Measurements from ENCODE around the gene CCBE1.
"Not testable (repeated sequence)": the region's sequence is repeated elsewhere in the genome, so short reads cannot be mapped to it uniquely, and the experiment has no call there.

The CCBE1 gene

GRCh38 chr18:59650266-59650820 lies 46.9 kb downstream of the CCBE1 start:
- no peak for FAIRE-seq

GRCh38 chr18:59649591-59649990 lies 47.6 kb downstream of the CCBE1 start:
- FAIRE-seq: no peak

GRCh38 chr18:59648469-59648868 lies 48.8 kb downstream of the CCBE1 start:
- not testable (repeated sequence) for FAIRE-seq

GRCh38 chr18:59646963-59647307 lies 50.3 kb downstream of the CCBE1 start:
- FAIRE-seq: no peak

GRCh38 chr18:59646228-59646962 lies 50.8 kb downstream of the CCBE1 start:
- no peak for FAIRE-seq

GRCh38 chr18:59643740-59644139 lies 53.5 kb downstream of the CCBE1 start:
- FAIRE-seq: no peak

GRCh38 chr18:59640721-59641120 lies 56.5 kb downstream of the CCBE1 start:
- no peak for FAIRE-seq

- no peak for FAIRE-seq
Observed at GRCh38 chr18:59639821-59640220, 57.4 kb downstream of the CCBE1 start.

- FAIRE-seq: no peak
Observed at GRCh38 chr18:59639136-59639535, 58.1 kb downstream of the CCBE1 start.

GRCh38 chr18:59633961-59634485 lies 63.2 kb downstream of the CCBE1 start:
- no peak for FAIRE-seq

GRCh38 chr18:59633317-59633716 lies 63.9 kb downstream of the CCBE1 start:
- no peak for FAIRE-seq

GRCh38 chr18:59631583-59632181 lies 65.5 kb downstream of the CCBE1 start:
- no peak for FAIRE-seq

GRCh38 chr18:59629894-59630293 lies 67.3 kb downstream of the CCBE1 start:
- FAIRE-seq: no peak

- FAIRE-seq: no peak
Observed at GRCh38 chr18:59628995-59629394, 68.2 kb downstream of the CCBE1 start.

GRCh38 chr18:59627414-59627813 lies 69.8 kb downstream of the CCBE1 start:
- FAIRE-seq: no peak

GRCh38 chr18:59624369-59624765 lies 72.9 kb downstream of the CCBE1 start:
- no peak for FAIRE-seq

GRCh38 chr18:59623456-59624368 lies 73.5 kb downstream of the CCBE1 start:
- no peak for FAIRE-seq

GRCh38 chr18:59621027-59621426 lies 76.2 kb downstream of the CCBE1 start:
- FAIRE-seq: no peak

- FAIRE-seq: no peak
Observed at GRCh38 chr18:59620381-59620780, 76.8 kb downstream of the CCBE1 start.

- FAIRE-seq: no peak
Observed at GRCh38 chr18:59619816-59620215, 77.4 kb downstream of the CCBE1 start.

GRCh38 chr18:59617468-59617932 lies 79.7 kb downstream of the CCBE1 start:
- FAIRE-seq: no peak

GRCh38 chr18:59616501-59616900 lies 80.7 kb downstream of the CCBE1 start:
- no peak for FAIRE-seq

GRCh38 chr18:59613903-59614302 lies 83.3 kb downstream of the CCBE1 start:
- no peak for FAIRE-seq

All from G401.6 (cell line).